HG03378 (cell line): Measurements from ENCODE around the gene CDK5R2.

Experiments
- ATAC-seq: cut with Tn5 transposase; IDR thresholded peaks from one replicate; pipeline ENCODE4 v1.9.1; 2021; ENCODE audit warnings: mild to moderate bottlenecking, moderate library complexity; ENCODE audit not compliant: unreplicated experiment

The CDK5R2 gene

GRCh38 chr2:218986148-218986761 lies 26.8 kb downstream of the CDK5R2 start:
- no peak for ATAC-seq

GRCh38 chr2:218988164-218988563 lies 28.7 kb downstream of the CDK5R2 start:
- ATAC-seq = no peak

- no peak for ATAC-seq
These were observed 29.2 kb downstream of the CDK5R2 start for GRCh38 chr2:218988650-218989049.

GRCh38 chr2:218990052-218990451 lies 30.6 kb downstream of the CDK5R2 start:
- ATAC-seq = no peak

GRCh38 chr2:218990612-218991011 lies 31.1 kb downstream of the CDK5R2 start:
- no peak for ATAC-seq

GRCh38 chr2:218991674-218992168 lies 32.3 kb downstream of the CDK5R2 start:
- no peak for ATAC-seq

- ATAC-seq = no peak
These were observed 32.7 kb downstream of the CDK5R2 start for GRCh38 chr2:218992196-218992595.

GRCh38 chr2:218992703-218993344 lies 33.4 kb downstream of the CDK5R2 start:
- ATAC-seq = no peak

GRCh38 chr2:218993345-218994315 lies 34.2 kb downstream of the CDK5R2 start, which contains the start of gene CRYBA2:
Gene CRYBA2 (minus strand): TSS chr2:218993422. CDS start chr2:218993176, 246 bp downstream.
- ATAC-seq = no peak

GRCh38 chr2:218995561-218995960 lies 36.1 kb downstream of the CDK5R2 start:
- no peak for ATAC-seq

- no peak for ATAC-seq
These were observed 36.7 kb downstream of the CDK5R2 start for GRCh38 chr2:218995972-218996711.

- ATAC-seq = no peak
These were observed 37.5 kb downstream of the CDK5R2 start for GRCh38 chr2:218996937-218997336.

- no peak for ATAC-seq
These were observed 38.3 kb downstream of the CDK5R2 start for GRCh38 chr2:218997731-218998130.

GRCh38 chr2:218998414-218999002 lies 39.0 kb downstream of the CDK5R2 start:
- no peak for ATAC-seq

- ATAC-seq = no peak
These were observed 39.8 kb downstream of the CDK5R2 start for GRCh38 chr2:218999021-218999880.

GRCh38 chr2:218999881-219000568 lies 40.6 kb downstream of the CDK5R2 start:
- ATAC-seq = no peak

- ATAC-seq = no peak
These were observed 41.1 kb downstream of the CDK5R2 start for GRCh38 chr2:219000569-219000960.

- ATAC-seq = no peak
These were observed 41.7 kb downstream of the CDK5R2 start for GRCh38 chr2:219001100-219001576.
